Aorta (tissue), 5 donors: ENCODE measurements around the gene GABRD. TPM values are rescaled to one million over a fixed set of nuclear protein-coding genes. Genes with fewer than 3 reads are reported as not detected.

ENCODE experiments used
- ATAC-seq: fragments of 200-7000 bp; cut with Tn5 transposase; one replicate; pipeline ENCODE4 v1.9.1; 2022; ENCODE audit warnings: moderate library complexity; ENCODE audit not compliant: low FRiP score
- DNase-seq, 2 donors: peaks; one replicate each; pipeline ENCODE4 v3.0.0-alpha.2; 2020
- H3K27ac ChIP-seq, 2 donors: one replicate each; pipeline ENCODE4 v1.5.1; 2013; ENCODE audit warnings: low read length in 2 of 2, mild to moderate bottlenecking in 2 of 2, moderate library complexity in 2 of 2, control low read depth in 1 of 2, inconsistent platforms in 1 of 2, low read depth in 1 of 2
- H3K27me3 ChIP-seq, 2 donors: one replicate each; pipeline ENCODE4 v1.6.1; 2013; ENCODE audit warnings: control low read depth in 1 of 2, low read length in 1 of 2, mild to moderate bottlenecking in 1 of 2, moderate library complexity in 1 of 2; ENCODE audit not compliant: insufficient read depth in 2 of 2, control insufficient read depth in 1 of 2
- H3K36me3 ChIP-seq, 2 donors: one replicate each; pipeline ENCODE4 v1.6.1; 2013; ENCODE audit warnings: control low read depth in 1 of 2, low read length in 1 of 2, mild to moderate bottlenecking in 1 of 2; ENCODE audit not compliant: insufficient read depth in 2 of 2, control insufficient read depth in 1 of 2
- H3K4me1 ChIP-seq, 2 donors: one replicate each; pipeline ENCODE4 v1.6.1; 2013; ENCODE audit warnings: low read length in 2 of 2, control low read depth in 1 of 2, mild to moderate bottlenecking in 1 of 2, moderate library complexity in 1 of 2; ENCODE audit not compliant: insufficient read depth in 2 of 2, control insufficient read depth in 1 of 2
- H3K4me3 ChIP-seq, 2 donors: one replicate each; pipeline ENCODE4 v1.5.1; 2013; ENCODE audit warnings: low read length in 2 of 2, control low read depth in 1 of 2, mild to moderate bottlenecking in 1 of 2
- H3K9me3 ChIP-seq: one replicate; pipeline ENCODE4 v1.6.1; 2013; ENCODE audit warnings: mild to moderate bottlenecking, low read length; ENCODE audit not compliant: control insufficient read depth
- WGBS, 2 donors: extraction: QIAGEN DNeasy Blood & Tissue Kit; methylation state at CpG; one replicate each; pipeline ENCODE4 v1.1.7; 2013; 5-methylcytosine and 5-hydroxymethylcytosine counted together
- intact Hi-C, 2 donors: fragments of 100-400 bp; cut with DNase I; formaldehyde crosslinking; loops; one replicate each; pipeline versions ENCODE4 v1.14.2 to v1.15.0; 2022
- polyA plus RNA-seq, 2 donors: library from polyadenylated mRNA; stranded (reverse); fragments of 200-250 nt; gene quantifications; one replicate each; pipeline ENCODE4 v1.2.3, GENCODE V29; 2013
- total RNA-seq, 2 donors: library from RNA; stranded (reverse); fragmentation: NEBNext Ultra II Directional; extraction: Animal tissue kit (Norgen Biotek cat#: 25700); gene quantifications; one replicate each; pipeline ENCODE4 v1.2.1, GENCODE V29; 2021
- donor health status: healthy with polysubstance abuse.
- donor health status: Bipolar disorder and iron deficiency.
- donor health status: DM: no; HTN: no; CAD: no.
- donor health status: DM: no; HTN: no; CAD: no.
- donor health status: DM: yes; HTN: yes; CAD: no.

The GABRD gene
- total and polyA plus RNA-seq, 4 donors = 0.49 to 1.2 TPM; not detected in 2

DNA sequence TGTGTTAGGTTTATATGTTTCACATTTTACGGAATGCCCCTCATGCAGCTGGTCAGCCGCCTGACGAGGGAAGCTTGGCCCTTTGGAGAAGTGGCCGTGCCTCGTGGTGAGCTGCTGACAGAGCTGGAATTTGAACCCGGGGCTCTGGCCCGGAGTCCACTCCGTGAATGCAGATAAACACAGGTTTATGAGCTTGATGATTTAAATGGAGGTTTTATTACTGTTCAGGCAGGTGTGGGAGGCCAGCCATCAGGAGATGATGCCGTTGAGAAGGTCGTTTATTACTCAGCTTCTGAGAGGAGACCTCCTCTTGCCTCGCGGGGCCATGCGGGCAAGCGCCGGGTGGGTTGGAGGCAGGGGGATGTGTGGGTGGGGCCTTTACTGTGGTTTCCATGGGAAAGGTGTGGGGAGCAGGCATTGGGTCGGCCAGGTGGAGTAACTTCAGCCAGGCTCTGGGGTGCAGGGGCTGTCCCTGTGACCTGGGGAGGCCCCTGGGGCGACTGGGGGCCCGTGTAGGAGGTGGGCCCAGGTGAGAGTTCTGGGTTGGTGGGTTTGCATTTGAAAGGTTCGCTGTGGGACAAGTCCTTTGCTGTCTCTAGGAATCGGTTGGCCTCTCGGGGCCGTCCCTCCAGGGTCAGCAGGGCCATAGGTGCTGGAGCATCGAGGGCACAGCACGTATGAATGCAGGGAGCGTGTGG lies 53.1 kb downstream of the GABRD start:
- Histone ChIP-seq H3K4me1 (no peaks in the 10 kb centered on the region), H3K27ac (no peak overlapping the region), H3K27me3 (no peaks in the 10 kb centered on the region), H3K9me3 (peaks cover 3% of the 10 kb centered on the region), H3K36me3 (no peaks in the 10 kb centered on the region), H3K4me3 (no peak overlapping the region)
- WGBS, 2 donors = 58 to 70% methylated on average over 25 of the region's 25 CpGs
- ATAC-seq = no peak
- DNase-seq = peak in 1 of 2 donors; percentile 41
- intact Hi-C loops = no loop called here

DNA sequence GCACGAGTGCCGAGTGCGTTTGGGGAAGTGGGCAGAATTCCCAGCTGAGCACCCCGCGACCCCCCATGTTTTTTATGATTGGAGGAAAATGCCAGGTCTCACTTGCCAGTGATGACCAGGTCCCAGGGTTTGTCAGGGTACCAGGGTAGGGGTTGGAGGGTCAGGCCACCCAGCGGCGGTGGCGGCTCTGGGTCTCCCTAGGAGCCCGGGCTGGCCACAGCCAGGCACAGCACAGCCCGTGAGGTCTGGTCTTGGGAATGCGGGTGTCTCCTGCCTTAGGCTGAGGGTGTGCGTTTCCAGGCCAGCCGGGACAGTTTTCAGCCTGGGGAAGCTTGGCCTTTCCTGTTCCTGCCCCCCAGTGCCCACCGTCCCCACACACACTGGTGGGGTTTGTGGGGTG lies 53.7 kb downstream of the GABRD start:
- Histone ChIP-seq H3K9me3 (peaks cover 3% of the 10 kb centered on the region), H3K27me3 (no peaks in the 10 kb centered on the region), H3K36me3 (no peaks in the 10 kb centered on the region), H3K4me1 (no peaks in the 10 kb centered on the region), H3K4me3 (no peak overlapping the region), H3K27ac (no peak overlapping the region)
- DNase-seq (peak in 1 of 2 donors; percentile 24), ATAC-seq (no peak)
- intact Hi-C loops = no loop called here
- WGBS, 2 donors = 76 to 82% methylated on average over 14 of the region's 14 CpGs

DNA sequence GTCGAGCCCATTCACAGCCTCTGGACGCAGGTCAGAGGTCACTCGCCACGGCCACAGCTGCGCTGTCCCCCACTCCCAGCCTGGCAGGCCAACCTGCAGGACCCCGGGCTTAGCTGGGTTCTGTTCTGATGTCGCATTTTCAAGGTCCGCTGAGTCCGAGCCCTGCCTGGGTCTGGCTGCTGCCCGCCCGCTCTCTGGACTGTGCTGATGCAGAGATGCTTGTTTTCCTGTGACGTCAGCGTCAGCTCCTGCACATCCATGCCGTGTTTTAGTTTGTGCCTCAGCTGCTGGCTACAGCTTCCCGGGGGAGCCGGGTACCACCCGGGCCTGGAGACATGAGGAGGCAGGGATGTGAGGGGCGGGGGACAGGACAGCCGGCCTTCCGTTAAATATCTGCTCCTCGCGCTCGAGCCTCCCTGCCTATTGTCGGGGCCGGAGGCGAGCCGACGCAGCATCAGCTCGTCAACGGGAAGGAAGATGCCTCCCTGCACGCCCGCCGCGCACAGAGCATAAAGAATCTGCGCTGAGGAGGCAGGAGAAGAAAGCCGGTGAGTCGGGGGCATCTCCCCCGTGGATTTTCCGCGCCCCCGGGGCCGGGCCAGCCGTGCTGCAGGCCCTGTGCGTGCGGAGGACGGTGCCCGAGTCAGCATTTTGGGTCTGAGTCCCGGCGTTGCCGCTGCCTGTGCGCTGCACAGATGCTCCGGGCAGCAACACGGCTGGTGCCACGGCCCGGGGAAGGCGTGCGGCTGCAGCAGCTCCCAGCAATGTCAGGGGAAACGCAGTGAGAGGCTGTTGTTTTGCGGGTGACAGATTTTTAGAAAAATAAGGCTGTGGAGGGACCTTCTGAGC lies 54.5 kb downstream of the GABRD start:
- H3K27me3 ChIP-seq = no peaks in the 10 kb centered on the region
- DNase-seq (peak in 1 of 2 donors; percentile 38), ATAC-seq (no peak)
- intact Hi-C loops = no loop called here
- WGBS, 2 donors = 24 to 30% methylated on average over 59 of the region's 59 CpGs
- H3K9me3 ChIP-seq = peaks cover 5% of the 10 kb centered on the region
- no peak overlapping the region for H3K27ac ChIP-seq
- H3K4me1 ChIP-seq = no peaks in the 10 kb centered on the region
- H3K4me3 ChIP-seq = no peak overlapping the region
- no peaks in the 10 kb centered on the region for H3K36me3 ChIP-seq

DNA sequence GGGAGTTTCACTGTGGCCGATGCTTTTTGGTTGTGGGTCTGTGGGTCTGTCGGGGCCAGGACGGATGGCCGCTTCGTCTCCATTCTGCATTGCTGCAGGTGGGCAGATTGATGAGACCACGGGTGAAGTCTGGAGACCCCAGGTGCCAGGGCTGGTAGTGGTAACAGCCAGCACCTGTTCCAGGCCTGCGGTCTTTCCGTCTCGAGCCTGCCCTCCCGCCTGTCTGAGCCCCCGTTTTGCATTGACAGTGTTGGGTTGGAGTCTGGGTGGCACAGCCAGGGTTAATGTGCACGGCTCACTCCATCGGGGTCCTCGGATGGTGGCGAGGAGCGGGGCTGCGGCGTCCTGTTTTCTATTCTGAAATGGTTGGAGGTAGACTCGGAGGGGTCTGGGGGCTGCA lies 55.3 kb downstream of the GABRD start:
- Histone ChIP-seq H3K4me3 (no peak overlapping the region), H3K27me3 (no peaks in the 10 kb centered on the region), H3K36me3 (no peaks in the 10 kb centered on the region), H3K4me1 (no peaks in the 10 kb centered on the region), H3K9me3 (peaks cover 7% of the 10 kb centered on the region), H3K27ac (no peak overlapping the region)
- 41 to 51% methylated on average over 19 of the region's 19 CpGs for WGBS, 2 donors
- ATAC-seq (no peak), DNase-seq (peak in 1 of 2 donors; percentile 23)
- intact Hi-C loops = no loop called here

DNA sequence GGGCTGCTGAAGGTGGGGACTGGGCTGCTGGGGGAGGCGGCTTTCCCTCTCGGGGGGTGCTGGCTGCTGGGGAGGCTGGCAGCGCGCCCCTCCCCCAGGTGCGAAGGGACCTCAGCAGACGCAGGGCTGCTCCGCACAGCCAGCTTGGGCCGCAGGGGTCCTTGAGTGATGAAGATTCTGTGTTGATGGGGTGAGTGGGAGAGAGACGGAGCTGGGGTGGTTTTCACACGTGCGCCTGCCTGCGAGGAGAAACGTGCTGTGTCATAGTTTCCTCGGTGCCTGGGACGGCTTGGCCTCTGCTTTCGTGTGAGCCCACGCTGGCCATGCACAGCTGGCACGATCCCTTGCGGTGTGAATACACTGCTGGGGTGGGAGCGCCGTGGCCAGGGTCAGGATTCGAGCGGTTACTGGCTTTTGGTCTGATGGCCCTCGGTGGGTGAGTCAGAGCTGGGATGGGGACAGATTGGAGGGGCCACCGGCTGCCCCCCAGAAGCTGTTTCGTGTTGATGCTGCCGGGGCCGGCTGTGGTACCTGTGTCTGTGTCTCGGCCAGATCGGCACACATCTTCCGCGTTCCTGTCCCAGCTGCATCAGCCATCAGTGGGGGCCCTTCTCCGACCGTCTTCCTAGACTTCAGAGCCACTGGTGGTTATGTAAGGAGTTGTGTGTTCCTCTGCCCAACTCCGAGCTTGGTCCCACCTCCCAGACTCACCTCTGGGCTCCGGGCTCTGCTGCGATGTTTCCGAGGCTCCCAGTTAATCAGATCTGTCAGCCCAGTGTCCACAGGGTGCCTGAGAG lies 56.0 kb downstream of the GABRD start:
- no peaks in the 10 kb centered on the region for H3K4me1 ChIP-seq
- H3K4me3 ChIP-seq = no peak overlapping the region
- ATAC-seq = no peak
- 58 to 64% methylated on average over 38 of the region's 38 CpGs for WGBS, 2 donors
- DNase-seq = peak in 1 of 2 donors; percentile 33
- H3K27me3 ChIP-seq = no peaks in the 10 kb centered on the region
- H3K9me3 ChIP-seq = peaks cover 8% of the 10 kb centered on the region
- intact Hi-C loops = no loop called here
- no peak overlapping the region for H3K27ac ChIP-seq
- no peaks in the 10 kb centered on the region for H3K36me3 ChIP-seq

GRCh38 chr1:2076826-2077225 lies 57.7 kb downstream of the GABRD start:
- H3K4me3 ChIP-seq = no peak overlapping the region
- no peaks in the 10 kb centered on the region for H3K27me3 ChIP-seq
- H3K4me1 ChIP-seq = no peaks in the 10 kb centered on the region
- no peak overlapping the region for H3K27ac ChIP-seq
- DNase-seq = peak in 1 of 2 donors; percentile 16
- intact Hi-C loops = no loop called here
- 93% methylated on average over 21 of the region's 21 CpGs for WGBS, 2 donors
- no peaks in the 10 kb centered on the region for H3K36me3 ChIP-seq
- ATAC-seq = no peak
- H3K9me3 ChIP-seq = peaks cover 8% of the 10 kb centered on the region

DNA sequence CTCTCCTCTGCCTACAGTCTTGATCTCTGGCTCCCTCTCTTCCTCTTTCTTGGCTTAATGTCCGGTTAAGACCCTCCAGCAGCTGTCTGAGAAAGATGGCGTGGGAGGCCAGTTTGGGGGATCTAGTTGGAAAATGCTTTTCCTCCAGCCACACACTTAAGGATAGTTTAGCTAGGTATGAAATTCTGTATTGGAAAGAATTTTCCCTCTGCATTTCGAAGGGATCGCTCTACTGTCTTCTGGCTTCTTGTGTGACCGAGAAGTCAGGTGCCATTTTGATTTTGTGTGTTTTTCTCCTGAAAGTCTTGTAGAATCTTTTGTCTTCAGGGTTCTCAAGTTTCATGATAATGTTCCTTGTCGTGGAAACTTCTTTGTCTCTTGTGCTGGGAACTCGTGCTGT lies 59.0 kb downstream of the GABRD start:
- H3K4me3 ChIP-seq = no peak overlapping the region
- H3K4me1 ChIP-seq = no peaks in the 10 kb centered on the region
- no peaks in the 10 kb centered on the region for H3K36me3 ChIP-seq
- intact Hi-C loops = no loop called here
- no peak overlapping the region for H3K27ac ChIP-seq
- 93 to 94% methylated on average over 7 of the region's 7 CpGs for WGBS, 2 donors
- peaks cover 8% of the 10 kb centered on the region for H3K9me3 ChIP-seq
- ATAC-seq (no peak), DNase-seq (no peak)
- no peaks in the 10 kb centered on the region for H3K27me3 ChIP-seq

GRCh38 chr1:2079396-2080085 lies 60.4 kb downstream of the GABRD start:
- H3K27me3 ChIP-seq = no peaks in the 10 kb centered on the region
- intact Hi-C loops = no loop called here
- DNase-seq = peak in 1 of 2 donors; percentile 17
- no peak overlapping the region for H3K27ac ChIP-seq
- ATAC-seq = no peak
- 87 to 88% methylated on average over 28 of the region's 28 CpGs for WGBS, 2 donors
- H3K9me3 ChIP-seq = peaks cover 8% of the 10 kb centered on the region
- no peaks in the 10 kb centered on the region for H3K4me1 ChIP-seq
- no peak overlapping the region for H3K4me3 ChIP-seq
- H3K36me3 ChIP-seq = no peaks in the 10 kb centered on the region
